Endothelial cell (in vitro differentiated cells): ENCODE measurements around the gene S100A2. TPM values are rescaled to one million over a fixed set of nuclear protein-coding genes. Genes with fewer than 3 reads are reported as not detected.

Experiments used
- DNase-seq: peaks from one replicate; pipeline ENCODE4 v3.0.0; 2021; ENCODE audit warnings: low spot score
- H3K27ac Mint-ChIP-seq: one replicate; pipeline ENCODE4 v1.8.0; 2021; ENCODE audit warnings: mixed read lengths, inconsistent platforms; ENCODE audit not compliant: unreplicated experiment
- H3K27me3 Mint-ChIP-seq: one replicate; pipeline ENCODE4 v1.8.0; 2021; ENCODE audit warnings: mild to moderate bottlenecking, moderate library complexity, mixed read lengths, inconsistent platforms; ENCODE audit not compliant: unreplicated experiment
- H3K36me3 Mint-ChIP-seq: one replicate; pipeline ENCODE4 v1.8.0; 2021; ENCODE audit warnings: mild to moderate bottlenecking, low read depth, mixed read lengths, inconsistent platforms; ENCODE audit not compliant: unreplicated experiment
- H3K4me1 Mint-ChIP-seq: one replicate; pipeline ENCODE4 v1.8.0; 2021; ENCODE audit warnings: mild to moderate bottlenecking, mixed read lengths, inconsistent platforms; ENCODE audit not compliant: unreplicated experiment
- H3K4me3 Mint-ChIP-seq: one replicate; pipeline ENCODE4 v1.8.0; 2021; ENCODE audit warnings: mild to moderate bottlenecking, mixed read lengths, inconsistent platforms; ENCODE audit not compliant: unreplicated experiment
- H3K9me3 Mint-ChIP-seq: one replicate; pipeline ENCODE4 v1.8.0; 2021; ENCODE audit warnings: mixed read lengths, inconsistent platforms; ENCODE audit not compliant: unreplicated experiment
- total RNA-seq: library from RNA; stranded (reverse); fragmentation: NEBNext Ultra II Directional; extraction: Animal tissue kit (Norgen Biotek cat#: 25700); gene quantifications from one replicate; pipeline ENCODE4 v1.2.1, GENCODE V29; 2021; ENCODE audit not compliant: unreplicated experiment
- TF ChIP-seq, protein P1 (sequence below): fragments of 200-600 bp; sonication (generic); IDR thresholded peaks from one replicate; pipeline ENCODE4 v1.5.0; 2021; ENCODE audit warnings: antibody characterized with exemption; ENCODE audit not compliant: unreplicated experiment

Gene S100A2
- total RNA-seq, 1 donor from 2014 or later: not detected

DNA sequence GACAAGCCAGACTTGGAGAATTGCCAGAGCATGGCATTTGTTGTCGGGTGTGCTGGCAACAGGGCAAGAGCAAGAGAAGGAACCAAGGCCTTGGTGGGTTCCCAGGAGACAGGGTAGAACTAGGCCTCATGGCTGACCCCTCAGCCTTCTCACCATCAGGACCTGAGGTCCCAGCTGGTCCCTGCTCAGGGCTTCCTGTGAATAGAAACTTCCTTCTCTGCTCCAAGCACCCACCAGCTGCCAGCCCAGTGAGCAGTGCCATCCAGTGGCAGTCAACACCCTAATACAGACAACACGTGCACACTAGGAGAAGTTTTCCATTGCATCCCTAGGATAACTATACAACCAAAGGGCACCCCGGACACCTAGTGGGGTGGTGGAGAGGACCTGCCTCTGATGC lies 52.6 kb downstream of the S100A2 start:
- peaks cover 3% of the 10 kb centered on the region for H3K4me1 Mint-ChIP-seq
- H3K36me3 Mint-ChIP-seq: no peaks in the 10 kb centered on the region
- H3K4me3 Mint-ChIP-seq: no peak overlapping the region
- peaks cover 8% of the 10 kb centered on the region for H3K27me3 Mint-ChIP-seq
- no peak overlapping the region for H3K27ac Mint-ChIP-seq
- no peaks in the 10 kb centered on the region for H3K9me3 Mint-ChIP-seq
- TF ChIP-seq, protein P1, sequence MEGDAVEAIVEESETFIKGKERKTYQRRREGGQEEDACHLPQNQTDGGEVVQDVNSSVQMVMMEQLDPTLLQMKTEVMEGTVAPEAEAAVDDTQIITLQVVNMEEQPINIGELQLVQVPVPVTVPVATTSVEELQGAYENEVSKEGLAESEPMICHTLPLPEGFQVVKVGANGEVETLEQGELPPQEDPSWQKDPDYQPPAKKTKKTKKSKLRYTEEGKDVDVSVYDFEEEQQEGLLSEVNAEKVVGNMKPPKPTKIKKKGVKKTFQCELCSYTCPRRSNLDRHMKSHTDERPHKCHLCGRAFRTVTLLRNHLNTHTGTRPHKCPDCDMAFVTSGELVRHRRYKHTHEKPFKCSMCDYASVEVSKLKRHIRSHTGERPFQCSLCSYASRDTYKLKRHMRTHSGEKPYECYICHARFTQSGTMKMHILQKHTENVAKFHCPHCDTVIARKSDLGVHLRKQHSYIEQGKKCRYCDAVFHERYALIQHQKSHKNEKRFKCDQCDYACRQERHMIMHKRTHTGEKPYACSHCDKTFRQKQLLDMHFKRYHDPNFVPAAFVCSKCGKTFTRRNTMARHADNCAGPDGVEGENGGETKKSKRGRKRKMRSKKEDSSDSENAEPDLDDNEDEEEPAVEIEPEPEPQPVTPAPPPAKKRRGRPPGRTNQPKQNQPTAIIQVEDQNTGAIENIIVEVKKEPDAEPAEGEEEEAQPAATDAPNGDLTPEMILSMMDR: no peak
- DNase-seq: no peak

Other genes with a start within 250 kb of the S100A2 start
- 1.7 TPM for gene PGLYRP4, start 217.0 kb downstream of the S100A2 start, total RNA-seq
- 0.51 TPM for gene S100A9, start 208.0 kb downstream of the S100A2 start, total RNA-seq
- gene S100A12, start 190.2 kb downstream of the S100A2 start, total RNA-seq: not detected
- gene S100A8, start 174.8 kb downstream of the S100A2 start, total RNA-seq: not detected
- gene S100A7A, start 149.3 kb downstream of the S100A2 start, total RNA-seq: not detected
- not detected for gene S100A7, start 105.2 kb downstream of the S100A2 start, total RNA-seq
- 11.9 TPM for gene S100A6, start 29.9 kb downstream of the S100A2 start, total RNA-seq
- not detected for gene S100A5, start 24.9 kb downstream of the S100A2 start, total RNA-seq
- 2.8 TPM for gene S100A4, start 20.0 kb downstream of the S100A2 start, total RNA-seq
- not detected for gene S100A3, start 16.6 kb downstream of the S100A2 start, total RNA-seq
- 363 TPM for gene S100A16, start 47.3 kb upstream of the S100A2 start, total RNA-seq
- gene S100A14, start 50.5 kb upstream of the S100A2 start, total RNA-seq: not detected
- gene S100A13, start 61.7 kb upstream of the S100A2 start, total RNA-seq: 152 TPM
- not detected for gene S100A1, start 62.6 kb upstream of the S100A2 start, total RNA-seq
- gene CHTOP, start 68.2 kb upstream of the S100A2 start, total RNA-seq: 59.3 TPM
- gene SNAPIN, start 92.9 kb upstream of the S100A2 start, total RNA-seq: 23.6 TPM
- 216 TPM for gene ILF2, start 105.1 kb upstream of the S100A2 start, total RNA-seq
- gene NPR1, start 112.8 kb upstream of the S100A2 start, total RNA-seq: 57.1 TPM
- 69.4 TPM for gene INTS3, start 162.2 kb upstream of the S100A2 start, total RNA-seq
- 72.7 TPM for gene SLC27A3, start 209.6 kb upstream of the S100A2 start, total RNA-seq